Ovary (tissue), 9 donors: ENCODE results near the gene C1QL2. TPM values are rescaled to one million over a fixed set of nuclear protein-coding genes. Genes with fewer than 3 reads are reported as not detected.

ENCODE experiments used
- DNase-seq, 5 donors: peaks; one replicate each; pipeline ENCODE4 v3.0.0-alpha.2; 2019 to 2020
- H3K27ac ChIP-seq, 2 donors: fragments of 200-600 bp; one replicate each; pipeline versions ENCODE4 v1.5.1 to v1.8.0; 2019 to 2022
- H3K27me3 ChIP-seq: fragments of 200-600 bp; one replicate; pipeline ENCODE4 v1.8.0; 2022
- H3K36me3 ChIP-seq: fragments of 200-600 bp; sonication (generic); one replicate; pipeline ENCODE4 v1.5.1; 2019
- H3K4me1 ChIP-seq: one replicate; pipeline ENCODE4 v1.8.1; 2013; ENCODE audit warnings: mild to moderate bottlenecking, moderate library complexity; ENCODE audit not compliant: insufficient read depth
- H3K4me3 ChIP-seq: fragments of 200-600 bp; sonication (generic); one replicate; pipeline ENCODE4 v1.5.1; 2017
- H3K9me3 ChIP-seq, 2 donors: fragments of 200-600 bp in 1 of 2; sonication (generic) in 1 of 2; one replicate each; pipeline versions ENCODE4 v1.5.1 to v1.8.1; 2013 to 2019; ENCODE audit warnings: mild to moderate bottlenecking in 1 of 2, moderate library complexity in 1 of 2
- CTCF ChIP-seq, 3 donors: fragments of 450-650 bp in 2 of 3; fragments of 200-600 bp in 1 of 3; IDR thresholded peaks; one replicate each; pipeline versions ENCODE4 v1.5.1 to v1.8.0; 2016 to 2022; ENCODE audit warnings: antibody characterized with exemption in 3 of 3, mild to moderate bottlenecking in 1 of 3
- EP300 ChIP-seq: sonication (generic); formaldehyde crosslinking; IDR thresholded peaks from one replicate; pipeline ENCODE4 v1.6.1; 2017; ENCODE audit warnings: antibody characterized with exemption
- POLR2A ChIP-seq: fragments of 450-650 bp; IDR thresholded peaks from one replicate; pipeline ENCODE4 v1.6.1; 2017; ENCODE audit warnings: antibody characterized with exemption, mild to moderate bottlenecking, moderate library complexity
- whole genome bisulfite sequencing, 3 donors: extraction: QIAGEN DNeasy Blood & Tissue Kit in 1 of 3; methylation state at CpG; one replicate each; pipeline versions ENCODE4 v1.1.5 to v1.1.7; 2013 to 2017; 5-methylcytosine and 5-hydroxymethylcytosine counted together
- intact Hi-C, 4 donors: fragments of 100-400 bp; cut with DNase I; formaldehyde crosslinking; loops; one replicate each; pipeline versions ENCODE4 v1.11.0 to v1.15.1; 2022 to 2023
- polyA plus RNA-seq, 2 donors: library from polyadenylated mRNA; stranded (reverse); fragments of 200-250 nt in 1 of 2; fragments of 350-450 nt in 1 of 2; fragmentation: Illumina TruSeq in 1 of 2; extraction: RNeasy Lipid Tissue Mini Kit (QIAGEN cat#74804) in 1 of 2; gene quantifications; one replicate each; pipeline ENCODE4 v1.2.3, GENCODE V29; 2013 to 2014
- total RNA-seq, 7 donors: library from RNA; depleted of rRNA in 2 of 7; stranded (reverse); fragments of >200 nt in 2 of 7; fragmentation: NEBNext Ultra II Directional in 3 of 7; extraction: Animal tissue kit (Norgen Biotek cat#: 25700) in 3 of 7; gene quantifications; one replicate each; pipeline versions ENCODE4 v1.1.0 to v1.2.4, GENCODE V29; 2016 to 2023
- donor health status: DM: no; HTN: no; CAD: no; lungs with moderate emphysema.
- donor health status: DM: no; HTN: no; CAD: no.
- donor health status: Bipolar disorder and iron deficiency.
- donor health status: DM: yes; HTN: yes; CAD: no.
- donor health status: DM: no; HTN: no; CAD: no.
- donor health status: DM: yes; HTN: yes; CAD: no.

Gene C1QL2
- total and polyA plus RNA-seq, 9 donors: 0.10 to 0.23 (median 0.17) TPM; not detected in 5

GRCh38 chr2:119197529-119198239 lies 39.1 kb upstream of the C1QL2 start:
- peak in 2 of 5 donors; percentile 23 to 33 for DNase-seq
- Histone ChIP-seq H3K9me3 (no peaks in the 10 kb centered on the region), H3K27me3 (no peaks in the 10 kb centered on the region), H3K4me3 (no peak overlapping the region), H3K36me3 (no peaks in the 10 kb centered on the region), H3K27ac (peak overlapping the region in 1 of 2 donors; percentile 32), H3K4me1 (peaks cover 16% of the 10 kb centered on the region)
- intact Hi-C loops: no loop called here
- WGBS, 3 donors: 7 to 30% (median 12%) methylated on average over 10 of the region's 10 CpGs
- no peak for TF ChIP-seq POLR2A
- TF ChIP-seq EP300: no peak
- TF ChIP-seq CTCF (IDR thresholded peaks at IDR 0.05): no peak

GRCh38 chr2:119197126-119197405 lies 38.5 kb upstream of the C1QL2 start:
- H3K27me3 ChIP-seq: no peaks in the 10 kb centered on the region
- H3K36me3 ChIP-seq: no peaks in the 10 kb centered on the region
- TF ChIP-seq EP300: no peak
- no peak for TF ChIP-seq CTCF (IDR thresholded peaks at IDR 0.05)
- TF ChIP-seq POLR2A: no peak
- H3K4me1 ChIP-seq: peaks cover 16% of the 10 kb centered on the region
- intact Hi-C loops: no loop called here
- no peaks in the 10 kb centered on the region for H3K9me3 ChIP-seq
- no peak overlapping the region for H3K4me3 ChIP-seq
- DNase-seq: no peak
- H3K27ac ChIP-seq: no peak overlapping the region

GRCh38 chr2:119196301-119197125 lies 38.0 kb upstream of the C1QL2 start:
- H3K4me1 ChIP-seq: peaks cover 16% of the 10 kb centered on the region
- no peak for TF ChIP-seq CTCF (IDR thresholded peaks at IDR 0.05)
- no peak for TF ChIP-seq POLR2A
- TF ChIP-seq EP300: no peak
- intact Hi-C loops: no loop called here
- WGBS, 3 donors: 67 to 80% (median 74%) methylated on average over 7 of the region's 7 CpGs
- H3K4me3 ChIP-seq: no peak overlapping the region
- H3K27me3 ChIP-seq: no peaks in the 10 kb centered on the region
- no peaks in the 10 kb centered on the region for H3K9me3 ChIP-seq
- no peaks in the 10 kb centered on the region for H3K36me3 ChIP-seq
- no peak for DNase-seq
- H3K27ac ChIP-seq: no peak overlapping the region

DNA sequence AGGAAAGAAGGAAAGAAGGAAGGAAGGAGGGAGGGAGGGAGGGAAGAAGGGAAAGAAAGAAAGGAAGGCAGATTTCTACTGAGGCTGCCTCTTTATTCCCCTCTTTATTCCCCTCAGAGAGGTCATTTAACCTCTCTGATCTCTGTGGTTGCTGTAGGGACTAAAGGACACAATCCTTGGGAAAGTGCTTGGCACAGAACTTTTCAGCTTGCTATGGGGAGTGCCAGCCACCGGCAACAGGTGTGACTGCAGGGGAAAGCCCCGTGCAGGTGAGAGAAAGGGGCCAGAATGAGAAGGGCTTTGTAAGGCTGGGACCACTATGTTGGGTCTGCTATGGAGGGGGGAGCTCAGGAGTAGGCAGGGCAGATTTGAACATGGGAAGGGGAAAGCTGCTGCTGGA lies 37.3 kb upstream of the C1QL2 start:
- DNase-seq: no peak
- TF ChIP-seq POLR2A (no peak), EP300 (no peak)
- peaks cover 16% of the 10 kb centered on the region for H3K4me1 ChIP-seq
- no peak overlapping the region for H3K4me3 ChIP-seq
- intact Hi-C loops: no loop called here
- WGBS, 3 donors: 53 to 63% (median 55%) methylated on average over 2 of the region's 2 CpGs
- no peaks in the 10 kb centered on the region for H3K36me3 ChIP-seq
- no peak overlapping the region for H3K27ac ChIP-seq
- no peaks in the 10 kb centered on the region for H3K27me3 ChIP-seq
- H3K9me3 ChIP-seq: no peaks in the 10 kb centered on the region

DNA sequence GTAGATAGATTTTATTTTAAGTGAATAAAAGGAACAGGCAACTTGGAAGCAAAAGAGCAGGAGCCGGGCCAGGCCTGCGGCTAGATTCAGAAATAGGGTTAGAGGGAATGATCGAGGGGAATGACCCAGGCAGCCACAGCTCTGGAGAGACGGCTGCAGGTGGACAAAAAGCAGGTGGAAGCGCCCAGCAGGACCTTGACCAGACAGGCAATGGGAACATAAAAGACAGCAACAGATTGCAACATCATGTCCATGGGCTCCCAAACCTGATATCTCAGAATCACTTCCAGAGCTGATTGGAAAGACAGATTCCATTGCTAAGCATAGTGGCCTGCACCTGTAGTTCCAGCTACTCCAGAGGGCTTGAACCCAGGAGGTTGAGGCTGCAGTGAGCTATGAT lies 36.5 kb upstream of the C1QL2 start:
- no peak overlapping the region for H3K27ac ChIP-seq
- no peak for TF ChIP-seq POLR2A
- no peak for TF ChIP-seq EP300
- TF ChIP-seq CTCF (IDR thresholded peaks at IDR 0.05): no peak
- H3K36me3 ChIP-seq: no peaks in the 10 kb centered on the region
- no peak for DNase-seq
- no peaks in the 10 kb centered on the region for H3K9me3 ChIP-seq
- WGBS, 3 donors: 93 to 97% (median 93%) methylated on average over 5 of the region's 5 CpGs
- H3K4me1 ChIP-seq: peaks cover 16% of the 10 kb centered on the region
- no peaks in the 10 kb centered on the region for H3K27me3 ChIP-seq
- H3K4me3 ChIP-seq: no peak overlapping the region
- intact Hi-C loops: no loop called here
